Cardiac fibroblast (primary cell): ENCODE data around the gene DHX35.

Experiments
- DNase-seq, 2 donors: peaks; one replicate each; pipeline versions ENCODE4 v3.0.0 to v3.0.0-alpha.2; 2010; ENCODE audit warnings: low read depth in 2 of 2
- H3K4me3 ChIP-seq, 2 donors: replicated peaks in 1 of 2; 1 replicate in 1 of 2; 2 replicates in 1 of 2; pipeline ENCODE4 v1.5.1; 2011; ENCODE audit warnings: low read depth in 2 of 2, low read length in 2 of 2, mild to moderate bottlenecking in 2 of 2, moderate library complexity in 1 of 2
- CTCF ChIP-seq: IDR thresholded peaks from one replicate; pipeline ENCODE4 v1.5.1; 2011; ENCODE audit warnings: low read depth, mild to moderate bottlenecking, low read length, inconsistent platforms

Gene DHX35

DNA sequence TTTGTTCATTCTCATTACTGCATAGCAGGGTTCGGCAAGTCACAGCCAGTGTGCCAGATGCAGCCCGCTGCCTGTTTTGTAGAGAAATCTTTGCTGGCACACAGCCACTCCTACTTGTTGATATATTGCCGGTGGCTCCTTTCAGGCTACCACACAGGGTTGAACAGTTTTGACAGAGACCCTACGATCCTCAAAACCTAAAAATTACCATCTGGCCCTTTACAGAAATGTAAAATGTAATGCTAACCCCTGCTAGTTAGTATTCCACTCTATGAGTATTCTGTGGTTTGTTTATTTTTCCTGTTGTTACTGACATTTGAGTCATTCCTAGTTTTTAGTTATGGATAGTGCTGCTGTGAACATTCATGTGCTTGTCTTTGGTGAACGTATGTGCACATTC is 11.5 kb downstream of the DHX35 start:
- peak; percentile 38 to 54 for DNase-seq
- TF ChIP-seq CTCF: no peak
- no peak overlapping the region for H3K4me3 ChIP-seq

GRCh38 chr20:38975539-38976120 is 13.5 kb downstream of the DHX35 start:
- no peak for DNase-seq
- H3K4me3 ChIP-seq: no peak overlapping the region
- TF ChIP-seq CTCF: no peak

DNA sequence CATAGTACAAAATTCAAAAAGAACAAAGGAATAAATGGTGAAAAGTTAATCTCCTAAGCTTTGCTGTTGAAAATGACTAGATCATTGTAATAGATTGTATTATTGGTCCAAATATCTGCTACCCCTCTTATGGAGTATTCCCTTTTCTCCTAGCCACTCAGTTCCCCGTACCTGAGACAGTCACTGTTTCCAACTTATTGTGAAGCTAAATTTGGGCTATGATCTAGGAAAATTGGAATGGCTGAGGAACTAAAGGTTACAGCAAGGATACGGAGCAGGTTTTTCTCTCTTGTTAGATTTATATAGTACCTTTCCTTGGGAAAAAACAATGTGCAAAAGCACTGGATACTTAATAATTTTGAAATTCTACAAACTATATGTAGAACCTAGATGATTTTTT is 17.3 kb downstream of the DHX35 start:
- no peak overlapping the region for H3K4me3 ChIP-seq
- TF ChIP-seq CTCF: no peak
- DNase-seq: no peak

- H3K4me3 ChIP-seq: no peak overlapping the region
- DNase-seq: no peak
- no peak for TF ChIP-seq CTCF
Measured at GRCh38 chr20:38979842-38980241, 17.7 kb downstream of the DHX35 start.

DNA sequence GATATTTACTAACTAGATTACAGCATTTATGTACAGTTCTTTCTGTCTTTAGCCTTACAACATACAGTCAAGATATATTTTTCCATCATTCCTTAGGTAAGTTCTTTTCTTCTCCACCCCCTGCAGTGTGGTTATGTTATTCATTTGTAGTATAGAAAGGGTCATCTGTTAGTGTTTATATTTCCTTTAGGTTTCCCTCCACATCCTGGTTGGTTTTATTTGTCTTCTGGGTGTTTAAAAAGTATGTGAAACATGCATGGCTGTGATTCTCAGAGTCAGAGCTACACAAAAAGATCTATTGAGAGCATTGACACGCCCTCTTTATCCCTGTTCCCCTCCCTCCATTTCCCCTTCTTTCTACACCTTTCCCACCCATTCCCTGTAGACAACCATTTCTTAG is 20.1 kb downstream of the DHX35 start:
- H3K4me3 ChIP-seq: no peak overlapping the region
- DNase-seq: no peak
- no peak for TF ChIP-seq CTCF

- TF ChIP-seq CTCF: no peak
- no peak overlapping the region for H3K4me3 ChIP-seq
- DNase-seq: no peak
Measured at GRCh38 chr20:38985060-38985459, 22.9 kb downstream of the DHX35 start.

DNA sequence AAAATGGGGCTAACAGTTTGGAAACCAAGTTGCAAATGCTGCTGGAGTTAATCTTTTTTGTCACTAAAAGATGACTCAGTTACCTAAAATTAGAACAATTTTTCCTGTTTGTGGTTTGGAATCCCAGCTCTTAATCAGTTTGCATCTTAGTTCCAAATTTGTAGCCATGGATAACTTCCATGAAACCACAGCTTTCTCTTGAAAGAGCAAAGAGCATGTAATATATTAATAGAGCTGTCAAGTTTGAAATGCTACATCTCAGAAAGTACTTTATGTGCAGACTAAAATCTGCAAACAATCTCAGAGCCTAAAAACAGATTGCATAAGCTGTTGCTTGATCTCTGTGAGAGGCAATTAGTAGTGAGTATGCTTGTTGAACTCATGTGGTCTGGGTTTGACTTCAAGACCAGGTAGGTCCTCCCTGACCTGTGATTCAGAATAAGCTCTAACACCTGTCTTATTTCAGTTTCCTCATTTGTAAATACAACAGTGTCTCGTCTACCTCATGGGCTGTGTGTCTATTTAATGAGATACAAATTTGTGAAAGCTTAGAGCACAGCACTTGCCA is 23.5 kb downstream of the DHX35 start:
- TF ChIP-seq CTCF: no peak
- no peak overlapping the region for H3K4me3 ChIP-seq
- DNase-seq: peak; percentile 51 to 89
